ENCODE measurements around the gene GALNT15. TPM values are rescaled to one million over a fixed set of nuclear protein-coding genes. Genes with fewer than 3 reads are reported as not detected.

The GALNT15 gene
- total RNA-seq, 1 donor from 2014 or later = not detected

DNA sequence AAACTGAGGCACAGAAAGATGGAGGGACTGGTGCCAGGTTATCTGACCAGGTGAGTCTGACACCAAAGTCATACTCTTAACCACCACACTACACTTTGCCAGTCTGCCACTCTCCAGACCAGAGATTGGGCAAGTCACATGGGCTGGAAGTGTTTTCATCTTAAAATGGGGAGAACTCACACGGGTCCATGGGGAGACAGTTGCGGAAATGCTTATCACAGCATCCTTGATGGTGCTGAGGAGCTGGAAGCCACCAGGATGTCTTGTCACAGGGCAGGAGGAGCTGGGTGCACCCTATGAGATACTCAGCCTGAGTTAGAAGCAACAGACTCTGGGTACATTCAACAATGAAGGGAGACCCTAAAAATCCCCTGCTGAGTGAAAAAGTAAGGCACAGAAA, 4.8 kb downstream of the GALNT15 start:
- Mint-ChIP-seq H3K27ac (no peak overlapping the region), H3K9me3 (no peaks in the 10 kb centered on the region), H3K27me3 (ENCODE audit: insufficient read depth, low read depth) (peaks cover 9% of the 10 kb centered on the region), H3K4me1 (peaks cover 34% of the 10 kb centered on the region), H3K4me3 (no peak overlapping the region), H3K36me3 (no peaks in the 10 kb centered on the region)
- no peaks in the 10 kb centered on the region for H3K4me1 ChIP-seq
- no peak for TF ChIP-seq EZH2phosphoT487 (IDR thresholded peaks at IDR 0.05)
- TF ChIP-seq, protein P1, sequence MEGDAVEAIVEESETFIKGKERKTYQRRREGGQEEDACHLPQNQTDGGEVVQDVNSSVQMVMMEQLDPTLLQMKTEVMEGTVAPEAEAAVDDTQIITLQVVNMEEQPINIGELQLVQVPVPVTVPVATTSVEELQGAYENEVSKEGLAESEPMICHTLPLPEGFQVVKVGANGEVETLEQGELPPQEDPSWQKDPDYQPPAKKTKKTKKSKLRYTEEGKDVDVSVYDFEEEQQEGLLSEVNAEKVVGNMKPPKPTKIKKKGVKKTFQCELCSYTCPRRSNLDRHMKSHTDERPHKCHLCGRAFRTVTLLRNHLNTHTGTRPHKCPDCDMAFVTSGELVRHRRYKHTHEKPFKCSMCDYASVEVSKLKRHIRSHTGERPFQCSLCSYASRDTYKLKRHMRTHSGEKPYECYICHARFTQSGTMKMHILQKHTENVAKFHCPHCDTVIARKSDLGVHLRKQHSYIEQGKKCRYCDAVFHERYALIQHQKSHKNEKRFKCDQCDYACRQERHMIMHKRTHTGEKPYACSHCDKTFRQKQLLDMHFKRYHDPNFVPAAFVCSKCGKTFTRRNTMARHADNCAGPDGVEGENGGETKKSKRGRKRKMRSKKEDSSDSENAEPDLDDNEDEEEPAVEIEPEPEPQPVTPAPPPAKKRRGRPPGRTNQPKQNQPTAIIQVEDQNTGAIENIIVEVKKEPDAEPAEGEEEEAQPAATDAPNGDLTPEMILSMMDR (IDR thresholded peaks at IDR 0.05) = no peak
- no peak for TF ChIP-seq EZH2 (IDR thresholded peaks at IDR 0.05)
- no peak overlapping the region for H3K9ac ChIP-seq
- no peak overlapping the region for H3K4me2 ChIP-seq
- no peaks in the 10 kb centered on the region for H3K79me2 ChIP-seq (ENCODE audit: low read depth)
- no peak overlapping the region for H3K4me3 ChIP-seq
- peaks cover 5% of the 10 kb centered on the region for H3K27me3 ChIP-seq
- H3K36me3 ChIP-seq = no peaks in the 10 kb centered on the region
- no peak for DNase-seq (ENCODE audit: low spot score)
- no peaks in the 10 kb centered on the region for H3K9me3 ChIP-seq (ENCODE audit: low read depth)
- peaks cover 5% of the 10 kb centered on the region for H3F3A ChIP-seq (ENCODE audit: low read depth)
- no peaks in the 10 kb centered on the region for H4K20me1 ChIP-seq (ENCODE audit: low read depth)
- H2AFZ ChIP-seq (replicated peaks) = no peak overlapping the region
- no peak overlapping the region for H3K27ac ChIP-seq

DNA sequence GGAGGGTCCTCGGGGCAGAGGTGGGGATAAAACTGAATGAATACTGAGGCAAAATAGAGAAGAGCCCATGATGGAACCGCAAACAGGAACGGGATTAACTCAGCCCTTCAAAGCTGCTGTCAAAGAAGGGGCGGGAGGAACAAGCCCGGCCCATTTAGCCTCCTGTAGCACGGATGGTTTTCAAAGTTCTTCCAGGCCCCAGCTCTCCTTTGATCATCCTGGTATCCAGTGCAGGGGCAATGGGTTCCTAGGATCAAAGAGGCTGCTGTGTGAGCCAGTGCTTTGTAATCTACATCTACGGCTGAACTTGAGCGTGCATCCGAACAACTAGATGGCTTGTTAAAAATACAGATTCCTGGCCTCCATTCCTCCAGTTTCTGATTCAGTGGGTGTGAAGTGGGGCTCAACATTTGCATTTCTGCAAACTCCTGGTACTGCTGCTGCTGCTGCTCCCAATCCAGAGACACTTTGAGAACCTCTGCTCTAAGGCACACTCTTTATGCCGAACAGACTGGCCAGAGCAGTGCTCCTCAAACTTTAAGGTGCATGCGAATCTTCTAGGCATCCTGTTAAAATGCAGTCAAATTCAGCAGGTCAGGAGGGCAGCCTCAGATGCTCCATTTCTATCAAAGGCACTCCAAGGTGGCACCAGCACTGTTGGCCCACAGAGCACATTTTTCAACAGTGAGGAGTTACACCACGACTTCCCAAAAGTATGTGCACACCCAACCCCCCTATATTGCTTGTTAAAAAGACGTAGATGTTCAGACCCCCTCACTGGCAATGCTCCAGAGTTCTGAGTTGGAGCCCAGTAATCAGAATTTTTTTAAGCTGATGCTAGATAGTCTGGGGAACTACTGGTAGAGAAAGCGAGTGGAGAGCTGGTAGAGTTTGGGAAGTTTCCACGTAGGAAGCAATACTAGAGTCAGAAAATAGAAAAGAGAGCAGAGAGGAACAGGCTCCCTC, 5.6 kb downstream of the GALNT15 start:
- no peaks in the 10 kb centered on the region for H3K9me3 Mint-ChIP-seq
- TF ChIP-seq EZH2 (IDR thresholded peaks at IDR 0.05) (no peak), EZH2phosphoT487 (IDR thresholded peaks at IDR 0.05) (no peak)
- TF ChIP-seq, protein P1 (IDR thresholded peaks at IDR 0.05) = no peak
- H3K4me1 Mint-ChIP-seq = peaks cover 31% of the 10 kb centered on the region
- peak; percentile 19 for DNase-seq (ENCODE audit: low spot score)
- H3K4me3 Mint-ChIP-seq = no peak overlapping the region
- Histone ChIP-seq H3K79me2 (ENCODE audit: low read depth) (no peaks in the 10 kb centered on the region), H3K9ac (no peak overlapping the region), H3K4me1 (no peaks in the 10 kb centered on the region), H3K4me3 (no peak overlapping the region), H3K9me3 (ENCODE audit: low read depth) (no peaks in the 10 kb centered on the region), H3K27ac (no peak overlapping the region), H3K4me2 (no peak overlapping the region), H3F3A (ENCODE audit: low read depth) (peaks cover 5% of the 10 kb centered on the region), H3K36me3 (no peaks in the 10 kb centered on the region), H4K20me1 (ENCODE audit: low read depth) (no peaks in the 10 kb centered on the region), H2AFZ (replicated peaks) (no peak overlapping the region), H3K27me3 (peaks cover 5% of the 10 kb centered on the region)
- H3K27me3 Mint-ChIP-seq (ENCODE audit: insufficient read depth, low read depth) = peaks cover 9% of the 10 kb centered on the region
- H3K27ac Mint-ChIP-seq = no peak overlapping the region
- no peaks in the 10 kb centered on the region for H3K36me3 Mint-ChIP-seq

DNA sequence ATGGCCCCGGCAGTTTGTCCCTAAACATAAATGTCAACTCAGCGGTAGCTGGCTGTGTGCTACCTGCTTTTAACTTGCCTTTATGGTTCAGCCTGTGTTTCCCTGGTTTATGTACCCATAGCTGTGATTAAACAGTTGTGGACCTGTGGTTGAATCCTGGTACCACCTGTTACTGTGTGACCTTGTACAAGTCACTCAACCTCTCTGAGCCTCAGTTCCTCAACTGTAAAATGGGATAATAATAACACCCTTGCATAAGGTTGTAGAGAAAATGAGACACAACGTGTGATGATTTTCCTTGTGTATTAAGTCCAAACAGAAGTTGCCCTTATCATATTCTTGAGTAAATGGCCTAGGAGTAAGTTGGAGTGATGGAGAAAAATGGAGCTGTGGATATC, 6.3 kb downstream of the GALNT15 start:
- Histone ChIP-seq H3K4me2 (no peak overlapping the region), H3F3A (ENCODE audit: low read depth) (peaks cover 5% of the 10 kb centered on the region), H4K20me1 (ENCODE audit: low read depth) (no peaks in the 10 kb centered on the region), H3K79me2 (ENCODE audit: low read depth) (no peaks in the 10 kb centered on the region), H3K27ac (no peak overlapping the region), H3K9me3 (ENCODE audit: low read depth) (no peaks in the 10 kb centered on the region), H2AFZ (replicated peaks) (no peak overlapping the region), H3K27me3 (peaks cover 5% of the 10 kb centered on the region), H3K4me3 (no peak overlapping the region), H3K9ac (no peak overlapping the region), H3K36me3 (no peaks in the 10 kb centered on the region), H3K4me1 (no peaks in the 10 kb centered on the region)
- no peak for DNase-seq (ENCODE audit: low spot score)
- H3K4me3 Mint-ChIP-seq = no peak overlapping the region
- peaks cover 9% of the 10 kb centered on the region for H3K27me3 Mint-ChIP-seq (ENCODE audit: insufficient read depth, low read depth)
- peaks cover 31% of the 10 kb centered on the region for H3K4me1 Mint-ChIP-seq
- no peaks in the 10 kb centered on the region for H3K9me3 Mint-ChIP-seq
- H3K36me3 Mint-ChIP-seq = no peaks in the 10 kb centered on the region
- no peak overlapping the region for H3K27ac Mint-ChIP-seq
- TF ChIP-seq EZH2phosphoT487 (IDR thresholded peaks at IDR 0.05) (no peak), EZH2 (IDR thresholded peaks at IDR 0.05) (no peak)
- TF ChIP-seq, protein P1 (IDR thresholded peaks at IDR 0.05) = no peak
